GM21529 (cell line): ENCODE measurements around the gene PGF.

Experiments used
- ATAC-seq: cut with Tn5 transposase; IDR thresholded peaks from one replicate; pipeline ENCODE4 v1.9.1; 2021; ENCODE audit not compliant: unreplicated experiment

The PGF gene

DNA sequence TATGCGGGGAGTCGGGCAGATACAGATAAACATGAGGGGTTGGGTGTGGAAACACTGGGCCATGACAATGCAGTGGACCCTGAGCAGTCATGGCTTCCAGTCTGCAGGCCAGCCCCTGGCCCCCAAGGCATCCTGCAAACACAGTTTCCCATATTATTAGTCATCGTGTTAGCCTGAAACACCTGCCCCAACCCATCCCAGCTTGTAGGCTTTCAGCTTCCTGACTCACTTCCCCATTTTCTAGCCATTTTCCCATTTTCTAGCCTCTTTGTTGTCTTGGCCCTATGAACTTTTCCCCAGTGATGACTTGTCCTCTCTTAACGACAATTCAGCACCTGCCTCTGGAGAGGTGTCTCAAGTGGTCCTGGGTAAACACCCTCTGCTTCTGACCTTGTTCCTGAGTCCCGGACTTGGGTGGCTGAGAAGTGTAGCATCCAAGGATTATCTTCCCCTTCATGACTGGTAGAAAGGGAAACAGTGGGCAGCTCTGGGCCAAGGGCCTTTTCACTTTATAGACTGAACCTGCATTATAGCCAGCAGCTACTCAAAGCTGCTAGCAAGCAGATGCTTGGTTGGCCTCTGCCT is 4.3 kb upstream of the PGF start:
- ATAC-seq: no peak

DNA sequence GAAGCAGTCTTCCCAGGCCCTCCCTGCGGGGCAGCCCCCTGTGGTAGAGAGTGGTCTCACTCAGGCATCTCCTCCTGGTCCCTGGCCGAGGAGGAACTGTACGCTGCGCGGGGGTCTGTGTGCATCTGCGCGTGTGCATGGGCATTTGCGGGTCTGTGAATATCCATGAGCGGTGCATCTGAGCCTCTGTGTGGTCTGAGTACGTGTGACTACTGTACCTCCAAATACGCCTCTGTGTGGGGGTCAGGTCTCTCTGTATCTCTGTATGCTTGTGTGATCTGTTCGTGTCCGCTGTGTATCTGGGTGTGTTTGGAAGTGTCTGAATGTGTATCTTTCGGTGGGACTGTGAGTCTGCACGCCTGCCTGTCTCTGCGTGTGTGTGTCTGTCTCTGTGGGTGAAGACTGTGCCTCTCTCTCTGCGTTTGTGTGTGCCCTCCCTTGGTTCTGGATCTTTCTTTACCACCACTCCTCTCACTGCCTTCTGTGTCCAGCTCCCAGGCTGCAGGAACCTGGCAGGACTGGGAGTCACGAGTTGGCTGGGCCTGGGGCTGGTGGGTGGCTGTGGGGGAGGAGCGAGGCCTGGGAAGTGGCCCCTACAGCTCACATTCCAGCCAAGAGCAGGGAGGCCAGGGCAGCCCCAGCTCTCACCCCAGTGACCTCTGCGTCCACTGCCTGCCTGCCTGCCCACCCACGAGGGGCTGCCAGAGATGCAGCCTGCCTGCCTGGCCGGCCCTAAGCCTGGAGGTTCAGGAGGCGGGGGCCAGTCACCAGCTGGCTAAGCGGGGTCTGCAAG is 1.1 kb upstream of the PGF start:
- ATAC-seq: no peak

DNA sequence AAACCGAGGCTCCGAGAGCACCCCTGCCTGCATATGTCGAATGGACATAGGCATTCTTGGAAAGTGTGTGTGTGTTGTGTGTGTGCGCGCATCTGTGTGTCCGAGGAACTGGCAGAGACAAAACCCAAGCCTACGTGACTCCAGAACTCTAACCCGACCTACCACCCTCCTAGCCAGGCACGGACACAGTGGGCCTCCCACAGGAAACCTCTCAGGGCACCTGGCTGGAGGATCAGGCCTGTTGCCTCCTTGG is 556 bp upstream of the PGF start:
- no peak for ATAC-seq

DNA sequence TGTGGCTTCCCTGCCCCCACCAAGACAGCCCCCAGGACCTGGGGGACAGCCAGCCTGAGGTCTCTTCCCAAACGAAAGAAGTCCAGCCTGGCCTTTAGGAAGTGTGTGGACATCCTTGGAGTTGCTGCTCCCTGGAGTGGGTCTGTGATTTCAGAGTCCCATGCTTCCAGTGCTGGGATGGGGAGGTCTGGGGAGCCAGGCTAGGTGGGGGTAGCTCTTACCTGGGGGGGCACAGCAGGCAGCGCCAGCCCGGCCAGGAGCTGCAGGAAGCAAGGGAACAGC is 509 bp downstream of the PGF start:
- no peak for ATAC-seq

DNA sequence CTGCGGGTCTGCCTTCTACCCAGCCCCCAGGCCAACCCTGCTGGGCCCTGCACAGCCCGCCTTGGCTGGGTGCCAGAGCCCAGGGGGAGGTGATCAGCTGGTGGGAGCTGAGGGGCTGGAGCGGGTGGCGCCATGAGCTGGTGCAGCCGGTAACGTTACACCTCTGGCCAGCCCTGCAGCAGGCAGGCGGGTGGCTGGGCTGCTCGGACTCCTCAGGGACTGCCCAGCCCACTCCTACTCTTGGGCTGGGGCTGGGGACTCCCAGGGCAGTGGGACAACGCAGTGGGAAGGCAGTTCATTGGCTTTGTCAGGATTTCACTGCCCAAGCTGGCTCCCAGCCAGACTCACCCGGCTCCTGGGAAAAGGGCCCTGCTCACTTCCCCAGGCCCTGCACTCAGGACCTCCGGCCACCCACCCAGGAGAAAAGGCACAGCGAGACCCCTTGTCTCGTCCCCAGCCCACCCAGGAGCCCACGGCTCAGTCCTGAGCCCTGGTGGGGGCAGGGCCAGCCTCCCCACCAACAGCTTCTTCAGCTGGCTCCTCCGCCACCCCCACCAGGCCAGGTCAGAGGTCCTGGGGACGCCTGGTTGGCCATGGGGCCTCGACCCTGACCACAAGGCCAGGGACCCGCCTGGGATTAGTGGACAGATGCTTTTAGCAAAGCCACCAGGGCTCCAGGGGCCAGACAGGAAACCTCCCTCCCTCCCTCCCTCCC is 1.0 kb downstream of the PGF start:
- no peak for ATAC-seq

DNA sequence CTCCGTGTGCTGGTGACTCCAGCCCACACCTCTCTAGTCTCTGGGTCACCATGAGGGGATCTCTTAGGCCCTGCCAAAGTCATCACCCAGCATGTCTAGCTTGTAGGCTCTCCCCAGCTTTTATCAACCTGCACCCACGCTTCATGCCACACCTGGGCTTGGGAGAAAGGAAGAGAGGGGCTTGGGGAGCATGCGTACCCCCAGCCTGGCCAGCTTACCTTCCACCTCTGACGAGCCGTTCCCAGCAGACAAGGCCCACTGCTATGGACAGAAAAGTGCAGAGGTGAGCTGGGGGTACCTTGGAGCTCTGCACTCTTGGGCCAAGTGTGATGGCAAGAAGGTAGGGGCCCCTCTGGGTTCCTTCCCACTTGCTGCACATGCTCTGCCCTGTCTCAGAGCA is 1.7 kb downstream of the PGF start:
- ATAC-seq: no peak

DNA sequence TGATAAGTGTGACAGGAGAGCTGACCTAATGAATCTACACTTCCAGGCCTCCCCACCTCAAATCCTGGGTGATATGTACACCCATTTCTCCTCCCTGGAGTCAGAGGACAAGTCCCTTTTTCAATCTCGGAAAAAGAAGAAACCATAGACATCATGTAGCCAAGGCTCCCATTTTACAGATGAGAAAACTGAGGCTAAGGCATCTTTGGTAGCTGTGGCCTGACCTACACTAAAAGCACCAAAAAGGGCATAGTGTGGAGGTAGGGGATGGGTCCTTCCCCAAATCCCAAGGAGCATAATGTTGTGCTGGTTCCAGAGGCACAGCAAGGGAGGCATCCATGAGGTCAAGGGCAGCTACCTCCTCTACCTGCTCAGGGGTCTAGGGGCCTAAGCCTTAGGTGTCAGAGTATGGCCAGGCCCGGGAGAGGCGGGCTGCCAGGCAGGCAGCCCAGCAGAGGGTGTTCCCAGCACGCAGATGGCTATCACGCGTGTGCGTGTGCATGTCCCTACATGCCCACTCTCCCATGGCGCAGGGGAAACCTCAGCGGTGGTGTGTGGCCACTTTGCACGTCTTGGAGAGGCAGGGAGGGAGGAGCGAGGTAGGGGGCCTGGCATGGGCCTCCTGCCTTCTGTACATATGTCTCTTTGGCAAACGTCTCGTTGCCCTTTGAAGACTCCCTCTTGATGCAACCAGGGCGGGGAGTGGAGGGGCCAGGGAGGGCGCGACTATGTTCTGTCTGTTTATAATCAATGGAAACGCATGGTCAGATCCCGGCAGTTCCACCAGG is 2.5 kb downstream of the PGF start:
- no peak for ATAC-seq

DNA sequence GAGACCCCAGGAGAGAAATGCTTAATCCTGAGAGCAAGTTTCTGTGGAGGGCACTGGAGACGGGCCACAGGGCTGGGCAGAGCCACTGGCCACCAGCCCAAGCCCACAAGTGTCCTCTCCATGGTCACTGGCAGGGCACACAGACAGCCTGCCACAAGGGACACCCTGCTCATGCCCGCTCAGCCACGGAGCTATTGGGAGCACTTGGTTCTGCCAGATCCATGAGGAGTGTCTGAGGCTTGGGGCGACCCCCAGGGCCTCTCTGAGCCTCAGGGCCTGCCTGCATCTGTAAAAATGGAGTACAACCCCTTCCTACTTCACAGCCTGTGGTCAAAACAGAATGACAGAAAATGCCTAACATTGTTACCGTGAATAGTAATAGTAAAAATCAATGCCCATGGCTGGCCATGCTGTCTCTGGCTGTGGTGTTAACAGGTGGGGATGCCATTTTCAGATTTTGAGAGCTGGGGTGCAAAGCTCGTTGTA is 3.2 kb downstream of the PGF start:
- no peak for ATAC-seq

DNA sequence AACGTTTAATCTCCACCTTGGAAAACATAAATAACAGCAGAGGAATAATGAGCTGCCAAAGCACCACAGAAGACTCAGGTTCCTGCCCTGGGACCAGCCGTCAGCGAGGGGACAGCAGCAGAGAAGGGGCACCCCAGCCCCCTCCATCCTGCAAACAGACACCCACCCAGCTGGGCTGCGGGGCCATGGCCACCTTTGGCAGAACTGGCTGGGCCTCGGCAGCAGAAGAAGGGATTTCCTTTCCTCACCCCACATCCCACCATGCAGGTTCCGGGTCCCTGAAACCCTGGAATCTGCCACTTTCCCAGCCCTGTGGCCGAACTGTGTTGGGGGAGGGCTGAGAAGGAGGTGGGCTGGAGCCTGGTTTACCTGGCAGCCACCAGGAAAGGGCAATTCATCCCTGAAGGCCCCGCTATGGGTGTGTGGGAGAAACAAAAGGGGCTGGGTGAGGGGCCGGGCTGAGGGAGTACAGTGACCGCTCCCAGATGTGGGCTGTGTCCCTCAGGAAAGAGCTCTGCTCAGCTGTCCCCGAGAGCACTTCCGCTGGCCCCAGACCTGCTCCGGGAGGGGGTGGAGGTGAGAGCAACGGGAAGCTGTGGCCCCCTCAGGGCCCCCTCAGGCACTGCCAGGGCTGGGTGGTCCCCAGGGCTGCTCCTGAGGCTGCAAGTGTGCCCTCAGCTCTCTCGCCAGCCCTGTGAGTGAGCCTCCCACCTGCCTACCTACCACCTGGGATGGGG is 3.8 kb downstream of the PGF start:
- no peak for ATAC-seq

DNA sequence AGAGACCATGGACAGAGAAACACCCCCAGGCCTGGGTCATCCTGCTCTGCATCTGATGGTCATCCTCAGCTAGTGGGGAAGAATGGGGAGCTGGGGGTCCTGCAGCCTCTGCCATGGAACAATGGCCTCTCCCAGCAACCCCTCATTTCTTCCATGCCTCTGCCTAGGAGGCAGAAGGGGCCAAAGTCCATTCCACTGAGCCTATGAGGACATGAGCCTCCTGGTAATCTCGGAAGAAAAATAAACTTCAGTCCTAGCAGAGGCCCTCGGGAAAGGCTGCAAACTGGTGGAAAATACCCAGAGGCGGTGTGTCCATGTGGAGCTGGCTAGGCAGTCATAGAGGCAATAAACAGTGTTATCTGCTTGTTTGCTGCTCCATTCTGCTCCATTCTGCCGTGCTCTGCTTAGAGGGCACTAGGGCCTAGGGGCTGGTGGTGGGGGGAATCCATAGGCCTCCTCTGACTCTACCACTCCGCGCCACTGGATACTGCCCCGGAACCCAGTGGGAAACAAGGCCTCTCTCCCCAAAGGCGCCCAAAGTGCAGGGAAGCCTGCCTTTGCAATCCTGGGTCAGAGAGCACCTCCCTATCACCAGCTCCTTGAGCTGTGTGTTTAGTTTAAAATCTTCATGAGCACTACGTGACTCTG is 4.5 kb downstream of the PGF start:
- no peak for ATAC-seq

DNA sequence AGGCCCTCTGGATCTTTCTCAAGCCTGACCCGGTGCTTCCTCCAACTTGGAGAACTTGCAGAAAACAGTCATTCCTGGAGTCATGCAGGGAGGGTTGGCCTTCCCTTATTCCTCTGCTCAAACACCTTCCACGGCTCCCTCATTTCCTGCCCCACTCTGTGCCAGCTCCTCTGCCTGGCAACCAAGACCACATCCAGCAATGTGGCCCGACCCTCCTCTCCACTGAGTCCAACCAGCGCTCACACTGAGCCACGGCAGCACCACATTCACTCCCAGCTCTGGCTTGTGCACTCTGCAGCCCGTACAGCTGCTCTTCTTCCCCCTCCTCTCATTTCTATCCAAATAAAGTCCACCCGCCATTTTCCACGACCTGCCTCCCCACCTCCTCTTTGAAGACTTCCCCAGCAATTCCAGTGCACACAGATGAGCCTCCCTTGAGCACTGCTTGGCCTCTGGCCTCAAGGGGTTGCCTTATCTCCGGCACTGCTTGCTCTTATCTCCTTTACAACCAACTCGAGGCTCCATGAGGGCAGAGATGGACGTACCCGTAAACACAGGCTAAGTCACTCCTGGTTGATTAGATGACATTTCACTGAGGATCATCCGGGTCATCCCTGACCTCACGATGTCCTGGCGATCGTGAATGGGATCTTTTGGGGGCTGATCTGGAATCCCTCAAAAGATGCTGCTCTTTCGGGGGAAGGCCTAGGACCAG is 5.4 kb downstream of the PGF start:
- no peak for ATAC-seq

DNA sequence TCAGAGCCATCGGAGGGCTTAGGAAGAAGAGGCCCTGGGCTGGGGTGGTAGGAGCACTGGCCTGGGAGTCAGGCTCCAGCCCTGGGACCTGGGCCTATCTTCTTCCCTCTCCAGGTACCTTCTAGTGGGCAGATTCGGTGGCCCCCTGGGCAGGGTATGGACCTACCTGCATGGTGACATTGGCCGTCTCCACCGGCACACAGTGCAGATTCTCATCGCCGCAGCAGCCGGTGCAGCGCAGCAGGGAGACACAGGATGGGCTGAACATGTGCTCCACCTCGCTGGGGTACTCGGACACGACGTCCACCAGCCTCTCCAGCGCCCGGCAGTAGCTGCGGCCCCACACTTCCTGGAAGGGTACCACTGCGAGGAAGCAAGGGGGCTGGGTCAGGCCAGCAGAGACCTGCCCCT is 6.2 kb downstream of the PGF start:
- ATAC-seq: no peak

DNA sequence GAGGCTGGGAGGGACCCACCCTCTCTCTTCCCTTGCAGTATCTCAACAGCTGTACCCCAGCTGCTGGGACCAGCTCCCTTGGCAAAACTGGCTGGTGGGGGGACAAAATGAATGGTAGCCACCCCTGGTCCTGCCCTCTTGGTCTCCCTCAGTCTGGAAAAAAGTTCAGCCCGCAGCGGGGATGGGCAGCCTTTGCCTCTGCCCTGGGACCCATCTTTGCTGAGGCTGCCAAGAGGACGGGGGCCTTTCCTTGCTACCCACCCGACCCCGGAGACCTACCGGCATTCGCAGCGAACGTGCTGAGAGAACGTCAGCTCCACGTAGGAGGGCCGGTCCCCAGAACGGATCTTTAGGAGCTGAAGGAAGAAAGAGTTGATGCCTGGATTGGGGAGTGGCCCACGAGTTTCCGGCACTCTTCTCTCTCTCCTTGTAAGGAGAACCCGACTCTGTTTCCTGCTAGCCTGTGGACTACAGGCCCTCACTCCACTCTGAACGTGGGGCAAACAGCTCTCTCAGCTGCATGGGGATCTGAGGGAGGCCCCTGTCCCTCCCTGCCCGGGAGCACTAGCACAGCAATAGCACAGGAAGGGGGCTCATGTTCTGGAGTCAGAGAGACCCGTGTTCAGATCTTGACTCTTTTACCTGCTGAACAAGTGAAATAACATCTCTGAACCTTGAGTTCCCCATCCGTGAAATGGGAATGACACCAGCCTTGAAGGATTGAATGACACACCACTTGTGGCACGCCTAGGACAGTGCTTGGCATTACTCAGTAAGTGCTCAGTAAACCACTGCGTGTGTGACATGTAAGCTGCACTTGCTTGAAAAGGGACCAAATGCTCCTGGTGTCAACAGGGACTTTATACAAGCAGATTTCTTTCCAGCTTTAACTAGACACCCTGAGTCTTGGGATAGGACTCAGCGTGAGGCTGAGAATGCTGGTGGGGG is 6.9 kb downstream of the PGF start:
- no peak for ATAC-seq

DNA sequence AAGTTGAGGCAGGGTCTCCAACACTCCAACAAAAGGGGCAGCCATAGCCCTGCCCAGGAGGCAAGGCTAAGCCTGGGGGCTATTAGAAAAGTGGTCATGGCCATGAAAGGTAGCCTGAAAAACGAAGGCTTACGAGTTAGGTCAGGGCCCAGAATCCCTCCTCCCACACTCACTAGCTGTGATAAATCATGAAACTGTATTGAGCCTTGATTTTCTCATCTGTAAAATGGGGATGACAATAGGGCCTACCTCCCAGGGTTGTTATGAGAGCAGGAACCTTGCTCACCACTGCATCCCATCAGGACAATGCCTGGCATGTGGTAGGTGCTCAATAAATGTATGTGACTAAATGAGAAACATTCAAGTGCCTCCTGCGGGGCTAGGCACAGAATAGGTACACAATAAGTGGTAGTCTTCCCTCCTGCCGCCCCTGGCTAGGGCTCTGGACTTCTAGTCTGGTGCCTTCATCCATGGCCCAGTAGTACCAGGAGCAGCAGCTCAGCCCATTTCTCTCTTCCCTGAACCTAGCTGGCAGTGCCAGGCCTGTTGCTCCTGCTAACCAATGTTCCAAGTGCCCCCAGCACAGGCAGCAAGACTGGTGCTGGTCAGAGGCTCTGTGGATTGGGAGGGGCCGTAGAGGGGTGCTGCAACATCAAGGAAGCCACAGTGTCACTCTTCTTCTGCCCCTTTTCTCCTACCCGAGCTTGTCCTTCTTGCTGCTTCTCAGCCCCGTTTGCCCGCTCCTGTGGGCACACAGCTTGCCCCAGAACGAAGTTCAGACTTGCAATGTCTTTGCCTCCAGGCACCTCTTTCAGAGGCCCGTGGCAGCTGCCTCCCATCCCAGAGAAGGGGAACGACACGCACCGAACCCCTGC is 7.8 kb downstream of the PGF start:
- no peak for ATAC-seq

DNA sequence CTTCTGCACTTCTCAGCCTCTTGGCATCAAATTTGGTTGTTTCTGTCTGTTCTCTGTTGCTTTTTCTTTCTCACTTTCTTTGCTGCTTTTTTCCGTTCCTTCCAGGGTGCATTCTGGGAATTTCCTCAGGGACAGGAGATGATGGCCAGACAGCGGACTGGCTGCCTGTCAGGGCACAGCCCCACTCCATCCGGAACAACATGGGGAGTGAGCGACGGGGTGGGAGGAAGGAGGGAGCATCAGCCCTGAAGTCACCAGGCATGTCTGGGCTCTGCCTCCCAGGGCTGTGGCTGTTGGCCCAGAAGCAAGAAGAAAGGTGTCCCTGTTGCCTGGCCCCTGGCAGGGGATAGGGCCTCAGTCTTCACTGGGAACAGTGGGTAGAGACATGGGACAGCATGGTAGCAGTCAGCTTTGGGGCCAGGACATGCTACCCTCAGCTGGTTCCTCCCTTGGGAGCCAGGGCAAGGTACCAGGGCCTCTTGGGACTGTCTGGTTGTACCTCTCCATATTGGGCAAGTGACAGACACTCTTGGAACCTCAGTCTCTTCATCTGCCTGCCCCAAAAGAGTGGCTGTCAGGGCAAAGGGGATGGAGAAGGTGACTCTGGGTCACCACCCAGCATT is 8.6 kb downstream of the PGF start:
- no peak for ATAC-seq

DNA sequence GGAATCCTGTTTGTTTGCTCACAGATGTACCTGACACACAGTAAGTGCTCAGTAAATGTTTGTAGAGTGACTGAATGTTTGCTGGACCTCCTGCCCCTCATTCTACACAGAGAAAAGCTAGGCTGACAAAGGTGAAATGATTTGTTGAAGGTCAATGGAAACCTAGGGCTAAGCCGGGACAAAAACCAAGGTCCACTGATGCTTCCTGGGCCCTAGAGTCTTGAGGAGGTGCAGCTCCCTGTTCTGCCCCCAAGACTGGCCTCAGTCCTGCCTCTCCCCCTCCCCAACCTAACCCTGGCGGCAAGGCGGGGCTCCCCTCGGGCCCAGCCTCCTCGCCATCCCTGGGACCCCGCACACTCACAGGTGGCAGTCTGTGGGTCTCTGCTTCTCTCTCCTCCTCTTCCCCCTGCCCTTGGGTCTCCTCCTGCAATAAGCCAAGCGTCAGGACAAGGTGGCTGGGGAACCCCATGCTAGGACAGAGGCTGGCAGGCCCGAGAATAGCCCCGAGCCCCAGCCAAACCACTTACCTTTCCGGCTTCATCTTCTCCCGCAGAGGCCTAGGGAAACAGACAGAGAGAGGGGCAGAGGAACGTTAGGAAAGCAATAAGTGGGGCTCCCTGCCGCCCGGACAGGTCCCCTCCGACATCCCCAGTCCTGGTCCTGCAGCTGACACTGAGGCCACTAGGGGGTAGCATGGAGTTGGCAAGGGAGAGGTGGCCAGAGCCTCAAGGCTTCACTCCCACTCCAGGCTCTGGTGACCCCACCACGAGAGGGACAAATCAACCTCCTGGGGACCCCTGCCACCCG is 9.3 kb downstream of the PGF start:
- ATAC-seq: peak; percentile 36
